ENCODE results near the gene ATP2B3.
"Not testable (repeated sequence)": the region's sequence is repeated elsewhere in the genome, so short reads cannot be mapped to it uniquely, and the experiment has no call there.

Gene ATP2B3

GRCh38 chrX:153595859-153596857 is 78.7 kb downstream of the ATP2B3 start:
- DNase-seq (ENCODE audit: low spot score), result no peak

- no peak for DNase-seq (ENCODE audit: low spot score)
Observed at GRCh38 chrX:153596981-153597750, 79.7 kb downstream of the ATP2B3 start.

GRCh38 chrX:153598541-153599191 is 81.2 kb downstream of the ATP2B3 start, which contains the start of gene CCNQ:
TSS of gene CCNQ (minus strand) at chrX:153599139. CDS start at chrX:153599073, 66 bp downstream.
- DNase-seq (ENCODE audit: low spot score), result no peak

- peak; percentile 85 for DNase-seq (ENCODE audit: low spot score)
Observed at GRCh38 chrX:153599192-153600031, 82.0 kb downstream of the ATP2B3 start.

GRCh38 chrX:153600032-153600373 is 82.6 kb downstream of the ATP2B3 start:
- DNase-seq (ENCODE audit: low spot score), result no peak

GRCh38 chrX:153600921-153601320 is 83.5 kb downstream of the ATP2B3 start:
- no peak for DNase-seq (ENCODE audit: low spot score)

GRCh38 chrX:153601511-153602110 is 84.2 kb downstream of the ATP2B3 start:
- DNase-seq (ENCODE audit: low spot score), result no peak

- no peak for DNase-seq (ENCODE audit: low spot score)
Observed at GRCh38 chrX:153602601-153603000, 85.2 kb downstream of the ATP2B3 start.

GRCh38 chrX:153603131-153603656 is 85.8 kb downstream of the ATP2B3 start:
- no peak for DNase-seq (ENCODE audit: low spot score)

GRCh38 chrX:153604666-153605380 is 87.4 kb downstream of the ATP2B3 start:
- not testable (repeated sequence) for DNase-seq (ENCODE audit: low spot score)

- no peak for DNase-seq (ENCODE audit: low spot score)
Observed at GRCh38 chrX:153606503-153606902, 89.1 kb downstream of the ATP2B3 start.

- no peak for DNase-seq (ENCODE audit: low spot score)
Observed at GRCh38 chrX:153608376-153608775, 90.9 kb downstream of the ATP2B3 start.

GRCh38 chrX:153608806-153609205 is 91.4 kb downstream of the ATP2B3 start:
- DNase-seq (ENCODE audit: low spot score), result no peak

- peak; percentile 68 for DNase-seq (ENCODE audit: low spot score)
Observed at GRCh38 chrX:153609917-153610835, 92.7 kb downstream of the ATP2B3 start.

GRCh38 chrX:153610836-153611213 is 93.4 kb downstream of the ATP2B3 start:
- no peak for DNase-seq (ENCODE audit: low spot score)

- DNase-seq (ENCODE audit: low spot score), result no peak
Observed at GRCh38 chrX:153611298-153612095, 94.1 kb downstream of the ATP2B3 start.

GRCh38 chrX:153612413-153612812 is 95.0 kb downstream of the ATP2B3 start:
- DNase-seq (ENCODE audit: low spot score), result no peak

- no peak for DNase-seq (ENCODE audit: low spot score)
Observed at GRCh38 chrX:153614818-153615217, 97.4 kb downstream of the ATP2B3 start.

Data from putamen (tissue), 1 donor.